Mesendoderm (in vitro differentiated cells): ENCODE results near the gene CRTC1. TPM values are rescaled to one million over a fixed set of nuclear protein-coding genes. Genes with fewer than 3 reads are reported as not detected.

Experiments used
- DNase-seq: peaks from one replicate; pipeline ENCODE4 v3.0.0; 2013
- H2AK5ac ChIP-seq: 2 replicates; pipeline ENCODE4 v1.6.1; 2013; ENCODE audit warnings: low read length, inconsistent platforms
- H2BK120ac ChIP-seq: 2 replicates; pipeline ENCODE4 v1.6.1; 2013; ENCODE audit warnings: low read depth, mild to moderate bottlenecking, low read length, moderate library complexity, mixed read lengths
- H2BK15ac ChIP-seq: replicated peaks from 2 replicates; pipeline ENCODE4 v1.6.1; 2013; ENCODE audit warnings: low read depth, mild to moderate bottlenecking, moderate library complexity
- H2BK5ac ChIP-seq: 2 replicates; pipeline ENCODE4 v1.6.1; 2013; ENCODE audit warnings: low read length, inconsistent platforms
- H3K18ac ChIP-seq: 2 replicates; pipeline ENCODE4 v1.6.1; 2013; ENCODE audit warnings: mild to moderate bottlenecking, low read length, mixed read lengths
- H3K23ac ChIP-seq: one replicate; pipeline ENCODE4 v1.6.1; 2013; ENCODE audit warnings: low read length
- H3K27ac ChIP-seq: 2 replicates; pipeline ENCODE4 v1.5.1; 2013; ENCODE audit warnings: low read depth, mild to moderate bottlenecking, inconsistent platforms, low read length, moderate library complexity
- H3K27me3 ChIP-seq: 2 replicates; pipeline ENCODE4 v1.6.1; 2013; ENCODE audit warnings: low read length, control low read depth, mild to moderate bottlenecking, inconsistent platforms; ENCODE audit not compliant: insufficient read depth, poor library complexity
- H3K36me3 ChIP-seq: 2 replicates; pipeline ENCODE4 v1.6.1; 2013; ENCODE audit warnings: low read length, inconsistent platforms; ENCODE audit not compliant: control insufficient read depth, insufficient read depth
- H3K4ac ChIP-seq: one replicate; pipeline ENCODE4 v1.6.1; 2013; ENCODE audit warnings: low read depth, mild to moderate bottlenecking, low read length, moderate library complexity
- H3K4me1 ChIP-seq: 2 replicates; pipeline ENCODE4 v1.6.1; 2013; ENCODE audit warnings: low read depth, low read length, inconsistent platforms; ENCODE audit not compliant: control insufficient read depth
- H3K4me2 ChIP-seq: 2 replicates; pipeline ENCODE4 v1.6.1; 2013; ENCODE audit warnings: low read length
- H3K4me3 ChIP-seq: 2 replicates; pipeline ENCODE4 v1.5.1; 2013; ENCODE audit warnings: mild to moderate bottlenecking, low read length
- H3K56ac ChIP-seq: one replicate; pipeline ENCODE4 v1.6.1; 2013; ENCODE audit warnings: low read length
- H3K79me1 ChIP-seq: 2 replicates; pipeline ENCODE4 v1.6.1; 2013; ENCODE audit warnings: low read length, inconsistent platforms
- H3K79me2 ChIP-seq: 2 replicates; pipeline ENCODE4 v1.6.1; 2013; ENCODE audit warnings: mild to moderate bottlenecking, low read length; ENCODE audit not compliant: control insufficient read depth, insufficient read depth
- H3K9ac ChIP-seq: 2 replicates; pipeline ENCODE4 v1.6.1; 2013; ENCODE audit warnings: low read length, inconsistent platforms
- H4K5ac ChIP-seq: one replicate; pipeline ENCODE4 v1.6.1; 2013; ENCODE audit warnings: low read length
- H4K8ac ChIP-seq: one replicate; pipeline ENCODE4 v1.6.1; 2013; ENCODE audit warnings: low read depth, mild to moderate bottlenecking, control low read depth, low read length, moderate library complexity
- WGBS: extraction: QIAGEN DNeasy Blood & Tissue Kit; methylation state at CpG from one replicate; pipeline ENCODE4 v1.1.7; 2013; ENCODE audit warnings: low lambda C conversion rate, missing lambda C conversion rate; ENCODE audit not compliant: insufficient coverage; ENCODE audit errors: extremely low coverage; 5-methylcytosine and 5-hydroxymethylcytosine counted together
- polyA plus RNA-seq, 2 experiments: library from polyadenylated mRNA; stranded (reverse); fragments of 200-250 nt; gene quantifications; one replicate each; pipeline ENCODE4 v1.2.3, GENCODE V29; 2013

The CRTC1 gene
- 6.2 TPM for polyA plus RNA-seq (2013, experiment 1 of 2)
- 6.5 TPM for polyA plus RNA-seq (2013, experiment 2 of 2)

- Histone ChIP-seq H2BK15ac (no peak within 1 kb of the TSS), H3K23ac (no peak within 1 kb of the TSS), H3K4me1 (no peaks in the 10 kb centered on the region), H3K4ac (peak within 1 kb of the TSS; percentile 94), H3K9ac (peak within 1 kb of the TSS; percentile 86), H3K18ac (peak within 1 kb of the TSS; percentile 96), H3K36me3 (no peaks in the 10 kb centered on the region), H4K5ac (peak within 1 kb of the TSS; percentile 44), H3K56ac (peak within 1 kb of the TSS; percentile 97), H3K79me1 (peaks cover 6% of the 10 kb centered on the region), H3K27me3 (no peaks in the 10 kb centered on the region), H4K8ac (peak within 1 kb of the TSS; percentile 97), H3K4me2 (peak within 1 kb of the TSS; percentile 79), H3K27ac (no peak within 1 kb of the TSS), H3K79me2 (peaks cover 4% of the 10 kb centered on the region), H2BK120ac (no peak within 1 kb of the TSS), H3K4me3 (peak within 1 kb of the TSS; percentile 83), H2BK5ac (no peak within 1 kb of the TSS), H2AK5ac (no peak within 1 kb of the TSS)
- DNase-seq = peak; percentile 85
- WGBS = no CpG with 5 or more reads among the region's 93 CpGs
These were observed at the start of gene CRTC1 for GRCh38 chr19:18683109-18683957. Gene CRTC1 (plus strand): TSS chr19:18683680. CDS start chr19:18683703, 23 bp downstream.

DNA sequence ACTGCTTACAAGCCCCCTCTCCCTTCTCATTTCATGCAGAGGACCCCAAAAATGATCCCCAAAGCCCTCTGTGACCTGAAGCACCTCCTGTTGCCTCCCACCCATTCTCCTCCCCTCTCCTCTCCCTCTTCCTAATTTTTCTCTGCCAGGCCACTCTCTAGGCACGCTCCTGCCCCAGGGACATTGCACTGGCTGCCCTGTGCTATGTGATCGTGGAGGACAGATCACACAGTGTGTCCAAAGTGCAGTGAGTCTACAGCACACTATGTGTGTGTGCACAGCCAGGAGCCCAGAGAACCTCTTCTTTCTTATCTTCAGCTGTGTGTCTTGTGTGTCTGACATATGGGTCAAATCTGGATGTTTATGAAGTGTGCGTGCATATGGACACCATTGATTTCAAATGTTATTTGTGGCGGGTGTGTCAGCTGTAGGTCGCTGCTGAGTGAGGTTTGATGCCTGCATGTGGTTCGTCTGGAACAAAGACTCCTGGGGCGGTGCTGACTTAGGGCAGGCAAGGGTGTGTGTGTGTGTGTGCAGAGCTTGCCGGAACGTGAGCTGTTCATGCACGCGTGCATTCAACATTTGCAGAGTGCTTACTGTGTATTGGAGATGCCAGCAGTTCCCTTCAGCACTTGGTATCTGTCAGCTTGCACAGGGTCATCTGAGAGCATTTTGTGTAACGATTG lies 48.7 kb upstream of the CRTC1 start:
- no peaks in the 10 kb centered on the region for H3K36me3 ChIP-seq
- H4K8ac ChIP-seq = no peak overlapping the region
- H2BK120ac ChIP-seq = no peak overlapping the region
- H3K56ac ChIP-seq = no peak overlapping the region
- no peak overlapping the region for H2BK15ac ChIP-seq
- H3K79me2 ChIP-seq = no peaks in the 10 kb centered on the region
- no CpG with 5 or more reads among the region's 12 CpGs for WGBS
- no peak overlapping the region for H3K4me3 ChIP-seq
- no peak overlapping the region for H3K9ac ChIP-seq
- no peak overlapping the region for H3K27ac ChIP-seq
- no peak overlapping the region for H3K18ac ChIP-seq
- no peaks in the 10 kb centered on the region for H3K4me1 ChIP-seq
- no peak for DNase-seq
- no peak overlapping the region for H3K23ac ChIP-seq
- H3K27me3 ChIP-seq = no peaks in the 10 kb centered on the region
- no peak overlapping the region for H2BK5ac ChIP-seq
- no peak overlapping the region for H3K4me2 ChIP-seq
- H3K4ac ChIP-seq = no peak overlapping the region
- no peak overlapping the region for H2AK5ac ChIP-seq
- no peak overlapping the region for H4K5ac ChIP-seq
- H3K79me1 ChIP-seq = peaks cover 2% of the 10 kb centered on the region

DNA sequence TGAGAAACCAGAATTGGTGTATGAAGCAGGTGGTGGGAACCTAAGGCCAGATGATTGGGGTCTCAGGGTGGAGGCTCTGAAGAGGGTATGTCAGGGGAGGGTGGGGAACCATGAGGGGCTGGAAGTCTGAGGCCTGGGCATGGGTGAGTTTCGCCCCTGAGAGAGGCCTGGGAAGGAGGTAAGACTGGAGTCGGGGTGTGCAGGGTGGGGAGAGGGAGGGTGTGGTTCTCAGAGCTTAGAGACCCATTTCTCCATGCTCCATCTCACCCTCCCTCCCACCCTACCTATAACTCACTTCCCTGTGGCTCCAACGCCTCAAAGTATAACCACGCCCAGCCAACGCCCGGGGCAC lies 47.7 kb upstream of the CRTC1 start:
- no peak overlapping the region for H3K27ac ChIP-seq
- H3K56ac ChIP-seq = no peak overlapping the region
- no peaks in the 10 kb centered on the region for H3K36me3 ChIP-seq
- H3K4ac ChIP-seq = no peak overlapping the region
- H2BK120ac ChIP-seq = no peak overlapping the region
- H4K5ac ChIP-seq = no peak overlapping the region
- no CpG with 5 or more reads among the region's 6 CpGs for WGBS
- no peak overlapping the region for H4K8ac ChIP-seq
- no peaks in the 10 kb centered on the region for H3K27me3 ChIP-seq
- no peak overlapping the region for H3K23ac ChIP-seq
- no peak overlapping the region for H3K4me2 ChIP-seq
- no peak overlapping the region for H2BK15ac ChIP-seq
- H3K79me2 ChIP-seq = no peaks in the 10 kb centered on the region
- no peak for DNase-seq
- H3K18ac ChIP-seq = no peak overlapping the region
- H3K79me1 ChIP-seq = peaks cover 2% of the 10 kb centered on the region
- no peak overlapping the region for H2AK5ac ChIP-seq
- no peak overlapping the region for H2BK5ac ChIP-seq
- H3K9ac ChIP-seq = no peak overlapping the region
- no peak overlapping the region for H3K4me3 ChIP-seq
- no peaks in the 10 kb centered on the region for H3K4me1 ChIP-seq

- Histone ChIP-seq H3K27ac (no peak overlapping the region), H2BK15ac (no peak overlapping the region), H3K79me2 (no peaks in the 10 kb centered on the region), H2AK5ac (no peak overlapping the region), H3K9ac (no peak overlapping the region), H3K18ac (no peak overlapping the region), H3K27me3 (no peaks in the 10 kb centered on the region), H4K5ac (no peak overlapping the region), H2BK5ac (no peak overlapping the region), H2BK120ac (no peak overlapping the region), H3K4me2 (peak overlapping the region; percentile 44), H3K79me1 (peaks cover 2% of the 10 kb centered on the region), H4K8ac (no peak overlapping the region), H3K4me3 (no peak overlapping the region), H3K23ac (no peak overlapping the region), H3K56ac (peak overlapping the region; percentile 64), H3K4me1 (no peaks in the 10 kb centered on the region), H3K4ac (no peak overlapping the region), H3K36me3 (no peaks in the 10 kb centered on the region)
- WGBS = no CpG with 5 or more reads among the region's 44 CpGs
- peak; percentile 99 for DNase-seq
These were observed 47.1 kb upstream of the CRTC1 start for GRCh38 chr19:18636183-18636968.

DNA sequence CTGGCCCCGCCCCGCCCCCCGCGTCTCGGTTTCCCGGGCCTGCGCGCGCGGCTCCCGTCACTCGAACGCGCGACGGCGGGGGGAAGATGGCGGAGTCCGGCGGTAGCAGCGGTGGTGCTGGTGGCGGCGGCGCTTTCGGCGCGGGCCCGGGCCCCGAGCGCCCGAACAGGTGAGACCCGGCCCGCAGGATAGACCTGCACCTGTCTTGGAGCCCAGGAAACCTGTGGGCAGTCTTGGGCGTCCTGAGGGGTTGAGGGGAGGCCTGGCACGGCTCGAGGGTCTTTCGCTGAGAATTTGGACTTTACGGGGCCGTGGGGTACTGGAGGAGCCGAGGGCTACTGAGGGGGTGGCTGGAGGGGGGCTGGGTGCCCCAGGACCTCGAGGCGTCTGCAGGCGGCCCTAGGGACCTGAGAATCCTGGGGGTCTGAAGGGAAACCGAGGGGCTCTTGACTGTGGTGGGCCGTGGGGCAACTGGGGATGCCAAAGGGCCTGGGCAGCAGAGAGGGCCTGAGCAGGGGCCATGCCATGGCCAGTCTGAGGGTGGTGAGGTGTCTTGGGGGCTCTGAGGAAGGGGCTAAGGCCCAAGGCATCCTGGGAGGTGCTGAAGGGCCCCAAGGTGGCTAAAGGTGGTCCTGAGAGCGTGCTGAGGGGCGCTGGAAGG lies 46.4 kb upstream of the CRTC1 start, which contains the start of gene KLHL26:
TSS of gene KLHL26 (plus strand) at position 60 of the 661 bp plus-strand sequence. CDS start at position 87, 27 bp downstream.
- H3K36me3 ChIP-seq = no peaks in the 10 kb centered on the region
- no peak for DNase-seq
- no CpG with 5 or more reads among the region's 47 CpGs for WGBS
- H2AK5ac ChIP-seq = no peak within 1 kb of the TSS
- no peaks in the 10 kb centered on the region for H3K4me1 ChIP-seq
- peaks cover 2% of the 10 kb centered on the region for H3K79me1 ChIP-seq
- H3K56ac ChIP-seq = peak within 1 kb of the TSS; percentile 76
- H3K4me3 ChIP-seq = peak within 1 kb of the TSS; percentile 51
- no peak within 1 kb of the TSS for H3K27ac ChIP-seq
- H4K8ac ChIP-seq = no peak within 1 kb of the TSS
- no peak within 1 kb of the TSS for H3K18ac ChIP-seq
- H3K4me2 ChIP-seq = peak within 1 kb of the TSS; percentile 46
- no peak within 1 kb of the TSS for H2BK120ac ChIP-seq
- H2BK5ac ChIP-seq = no peak within 1 kb of the TSS
- H2BK15ac ChIP-seq = no peak within 1 kb of the TSS
- H3K79me2 ChIP-seq = no peaks in the 10 kb centered on the region
- no peak within 1 kb of the TSS for H4K5ac ChIP-seq
- H3K27me3 ChIP-seq = no peaks in the 10 kb centered on the region
- peak within 1 kb of the TSS; percentile 65 for H3K9ac ChIP-seq
- no peak within 1 kb of the TSS for H3K23ac ChIP-seq
- no peak within 1 kb of the TSS for H3K4ac ChIP-seq
